ENCODE data around the gene GPANK1.

DNA sequence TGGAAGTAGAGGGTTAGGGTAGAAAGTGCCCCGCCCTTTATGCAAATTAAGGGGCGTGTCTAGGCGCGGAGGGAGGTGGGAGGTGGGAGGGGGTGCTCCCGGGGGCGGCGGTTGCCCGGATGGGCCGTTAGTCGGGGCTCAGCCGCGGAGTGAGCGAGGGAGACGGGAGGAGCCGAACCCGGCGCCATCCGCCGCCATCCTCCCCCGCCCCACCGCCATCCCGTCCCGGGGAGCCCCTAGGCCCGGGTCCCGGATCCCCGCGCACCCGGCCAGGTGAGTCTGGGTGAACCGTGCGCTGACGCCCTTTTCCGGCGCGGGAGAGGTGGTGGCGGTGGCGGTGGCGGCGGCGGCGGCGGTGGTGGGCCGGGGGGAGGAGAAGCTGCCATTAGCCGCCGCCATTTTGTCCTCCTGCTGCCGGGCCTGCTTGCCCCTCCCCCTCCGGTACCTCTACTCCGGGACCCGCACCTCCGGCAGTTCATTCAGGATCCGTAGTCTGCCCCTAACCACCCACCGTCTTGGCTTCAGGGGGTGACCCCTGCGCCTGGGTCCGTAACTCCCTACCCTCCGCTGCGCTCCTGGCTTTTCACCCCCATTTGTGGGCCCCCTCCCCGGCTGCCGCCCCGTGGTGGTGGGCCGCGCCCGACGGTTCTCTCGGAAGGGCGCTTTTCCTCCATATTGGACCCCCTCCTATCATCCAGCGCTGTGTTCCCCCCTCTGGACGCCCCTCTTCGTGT lies 44.0 kb downstream of the GPANK1 start, which contains the start of gene PRRC2A:
- TF ChIP-seq CTCF (IDR thresholded peaks at IDR 0.05), result no peak
- no peak for TF ChIP-seq EZH2 (IDR thresholded peaks at IDR 0.05; ENCODE audit: borderline replicate concordance, insufficient read depth, low read depth, low read length, poor library complexity, severe bottlenecking)

Data from B cell (primary cell).